Smooth muscle cell of the coronary artery (primary cell): Measurements from ENCODE around the gene DLX1. TPM values are rescaled to one million over a fixed set of nuclear protein-coding genes. Genes with fewer than 3 reads are reported as not detected.

Experiments used
- total RNA-seq: library from RNA; depleted of rRNA; stranded (reverse); fragments of >200 nt; gene quantifications from 2 replicates; pipeline ENCODE4 v1.2.3, GENCODE V29; 2014; ENCODE audit warnings: low replicate concordance

The DLX1 gene
- total RNA-seq = 0.38 TPM in 1 of 2 replicates, not detected in the other

GRCh38 chr2:172085460-172086159, at the start of gene DLX1:
TSS of gene DLX1 (plus strand) at chr2:172085507. CDS start at chr2:172085678, 171 bp downstream.

GRCh38 chr2:172102391-172103359, 17.4 kb downstream of the DLX1 start, which contains the start of gene DLX2:
TSS of gene DLX2 (minus strand) at chr2:172102900. CDS start at chr2:172102538, 362 bp downstream.

Other genes starting within 250 kb of the DLX1 start
- 13.2 and 14.4 TPM in 2 replicates for gene SLC25A12, start 191.3 kb upstream of the DLX1 start, total RNA-seq
- 20.8 and 31.3 TPM in 2 replicates for gene HAT1, start 163.0 kb upstream of the DLX1 start, total RNA-seq
- 3.9 and 8.9 TPM in 2 replicates for gene METAP1D, start 85.6 kb upstream of the DLX1 start, total RNA-seq
- 0.15 TPM in 1 of 2 replicates, not detected in the other for gene DLX2, start 17.4 kb downstream of the DLX1 start, total RNA-seq